PC-9 (cell line): Measurements from ENCODE around the gene SIK3. TPM values are rescaled to one million over a fixed set of nuclear protein-coding genes. Genes with fewer than 3 reads are reported as not detected.

Experiments
- Bru-seq: library from RNA; stranded (reverse); fragments of 400-500 nt; gene quantifications from one replicate; lab custom pipeline; 2021; lab: Mats Ljungman, UMichigan
- BruChase-seq, 2 experiments: library from RNA; stranded (reverse); fragments of 400-500 nt; gene quantifications; one replicate each; lab custom pipeline; 2021; lab: Mats Ljungman, UMichigan
- BruUV-seq: library from RNA; stranded (reverse); fragments of 400-500 nt; replicated peaks from 2 replicates; lab custom pipeline; 2021; lab: Mats Ljungman, UMichigan
- CTCF ChIA-PET: fragments of 300-600 bp; sonication (Branson Sonifier 250); formaldehyde crosslinking; loops from one replicate; lab custom pipeline; 2022; ENCODE audit warnings: antibody characterized with exemption; lab: Charles Lee
- POLR2A ChIA-PET: fragments of 300-600 bp; sonication (Branson Sonifier 250); formaldehyde crosslinking; loops from one replicate; lab custom pipeline; 2022; ENCODE audit warnings: antibody characterized with exemption; ENCODE audit not compliant: unreplicated experiment; lab: Charles Lee
- DNase-seq, 2 experiments: peaks; one replicate each; pipeline versions ENCODE4 v3.0.0 to v3.0.0-alpha.2; 2015 to 2022; ENCODE audit warnings: mixed read lengths in 1 of 2
- H2AFZ ChIP-seq: fragments of 200-600 bp; sonication (generic); 2 replicates; pipeline ENCODE4 v1.8.1; 2017; ENCODE audit warnings: antibody characterized with exemption
- H3F3A ChIP-seq: fragments of 200-600 bp; sonication (generic); 2 replicates; pipeline ENCODE4 v1.8.1; 2017; ENCODE audit warnings: antibody characterized with exemption, mild to moderate bottlenecking, low read depth; ENCODE audit not compliant: insufficient read depth
- H3K27ac ChIP-seq: fragments of 200-600 bp; sonication (generic); 2 replicates; pipeline ENCODE4 v1.6.1; 2016; ENCODE audit warnings: mixed run types
- H3K27me3 ChIP-seq: fragments of 200-600 bp; sonication (generic); 2 replicates; pipeline ENCODE4 v1.6.1; 2016; ENCODE audit warnings: low read depth, mixed run types; ENCODE audit not compliant: insufficient read depth
- H3K36me3 ChIP-seq: fragments of 200-600 bp; sonication (generic); 2 replicates; pipeline ENCODE4 v1.6.1; 2016; ENCODE audit warnings: low read depth, mixed run types
- H3K4me1 ChIP-seq: fragments of 200-600 bp; sonication (generic); replicated peaks from 2 replicates; pipeline ENCODE4 v1.6.1; 2016; ENCODE audit warnings: mixed run types; ENCODE audit not compliant: insufficient read depth
- H3K4me2 ChIP-seq: fragments of 200-600 bp; sonication (generic); 2 replicates; pipeline ENCODE4 v1.6.1; 2017; ENCODE audit warnings: mixed run types
- H3K4me3 ChIP-seq: fragments of 200-600 bp; sonication (generic); 2 replicates; pipeline ENCODE4 v1.6.1; 2016; ENCODE audit warnings: mixed run types
- H3K79me2 ChIP-seq: fragments of 200-600 bp; sonication (generic); 2 replicates; pipeline ENCODE4 v1.6.1; 2017; ENCODE audit warnings: low read depth, mixed run types
- H3K9me2 ChIP-seq: fragments of 200-600 bp; sonication (generic); 2 replicates; pipeline ENCODE4 v1.8.1; 2017; ENCODE audit warnings: mild to moderate bottlenecking; ENCODE audit not compliant: insufficient read depth
- H3K9me3 ChIP-seq: fragments of 200-600 bp; sonication (generic); 2 replicates; pipeline ENCODE4 v1.8.1; 2016; ENCODE audit warnings: low read depth; ENCODE audit not compliant: insufficient read depth
- H4K20me1 ChIP-seq: fragments of 200-600 bp; sonication (generic); 2 replicates; pipeline ENCODE4 v1.8.1; 2017; ENCODE audit not compliant: insufficient read depth
- CTCF ChIP-seq: fragments of 200-600 bp; sonication (generic); conservative IDR thresholded peaks from 2 replicates; pipeline ENCODE4 v1.6.1; 2017; ENCODE audit warnings: mixed run types, antibody characterized with exemption, mild to moderate bottlenecking, moderate library complexity
- EZH2 ChIP-seq: fragments of 200-600 bp; sonication (generic); IDR thresholded peaks from 2 replicates; pipeline ENCODE4 v1.8.0; 2017; ENCODE audit warnings: antibody characterized with exemption, low read depth
- intact Hi-C: fragments of 100-400 bp; cut with micrococcal nuclease; formaldehyde crosslinking; loops from one replicate; pipeline ENCODE4 v1.10.0; 2022; ENCODE audit not compliant: unreplicated experiment
- long read RNA-seq: library from polyadenylated mRNA; stranded (forward); transcript quantifications from one replicate; pipeline ENCODE4 v2.0.0, GENCODE V29; 2022
- total RNA-seq: library from RNA; stranded (reverse); gene quantifications from 2 replicates; pipeline ENCODE4 v1.2.3, GENCODE V29; 2021

The SIK3 gene
- total RNA-seq, result 28.6 and 30.2 TPM in 2 replicates
- percentile 90 among the genes with signal in this experiment for Bru-seq, nascent RNA
- BruChase-seq, experiment 1, labeled RNA remaining after a 2-hour chase, result percentile 93 among the genes with signal in this experiment
- percentile 74 among the genes with signal in this experiment for BruChase-seq, experiment 2, labeled RNA remaining after a 6-hour chase
- long read RNA-seq, full-length matches to known transcripts, result 2 of 23 reads
- long read RNA-seq, partial matches to known transcripts, result 10 of 23 reads
- long read RNA-seq, other reads (novel, unspliced or antisense), result 11 of 23 reads

GRCh38 chr11:117098269-117099232, at the start of gene SIK3:
SIK3 (minus strand) TSS chr11:117098428; CDS start chr11:117098415, 13 bp downstream.
- peaks cover 41% of the 10 kb centered on the region for H3K4me1 ChIP-seq
- BruUV-seq, result TSS peak; percentile 93
- H3K79me2 ChIP-seq, result peaks cover 45% of the 10 kb centered on the region
- H3K9me3 ChIP-seq, result no peaks in the 10 kb centered on the region
- peak within 1 kb of the TSS; percentile 73 for H3K27ac ChIP-seq
- TF ChIP-seq CTCF, result peak; percentile 68
- TF ChIP-seq EZH2, result no peak
- peak within 1 kb of the TSS; percentile 97 for H2AFZ ChIP-seq
- H3K27me3 ChIP-seq, result no peaks in the 10 kb centered on the region
- intact Hi-C loops, result loop anchor here (1.0 to 10.0 kb wide), 4 partner anchors 71 to 308 kb away; partner anchors contain the start of gene APOA5
- CTCF ChIA-PET, result interaction anchor here (0.6 to 0.9 kb wide), 3 partner anchors 151 to 218 kb away, joined by 3 to 9 read pairs (median 3); no protein-coding TSS in a partner anchor
- H3K9me2 ChIP-seq, result no peaks in the 10 kb centered on the region
- peak; percentile 82 to 90 for DNase-seq
- H3K4me3 ChIP-seq, result peak within 1 kb of the TSS; percentile 85
- peaks cover 24% of the 10 kb centered on the region; the same call in 1 of the 2 replicates for H3F3A ChIP-seq
- no peaks in the 10 kb centered on the region for H3K36me3 ChIP-seq
- peak within 1 kb of the TSS; percentile 91 for H3K4me2 ChIP-seq
- peaks cover 30% of the 10 kb centered on the region for H4K20me1 ChIP-seq
- POLR2A ChIA-PET, result interaction anchor here (0.6 to 0.8 kb wide), 7 partner anchors 8 to 308 kb away, joined by 3 to 5 read pairs (median 3); no protein-coding TSS in a partner anchor

DNA sequence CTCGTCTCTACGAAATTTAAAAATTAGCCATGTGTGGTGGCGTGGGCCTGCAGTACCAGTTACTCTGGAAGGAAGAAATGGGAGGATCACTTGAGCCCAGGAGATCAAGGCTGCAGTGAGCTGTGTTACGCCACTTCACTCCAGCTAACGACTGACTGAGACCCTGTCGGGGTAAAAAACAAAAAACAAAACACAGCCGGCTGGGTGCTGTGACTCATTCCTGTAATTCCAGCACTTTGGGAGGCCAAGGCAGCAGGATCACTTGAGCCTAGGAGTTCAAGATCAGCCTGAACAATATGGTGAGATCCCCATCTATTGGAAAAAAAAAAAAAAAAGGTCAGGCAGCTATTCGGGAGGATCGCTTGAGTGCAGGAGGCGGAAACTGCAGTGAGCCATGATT, 48.3 kb upstream of the SIK3 start:
- Histone ChIP-seq H4K20me1 (peaks cover 69% of the 10 kb centered on the region), H3F3A (peaks cover 27% of the 10 kb centered on the region), H3K4me3 (no peak overlapping the region), H3K9me2 (no peaks in the 10 kb centered on the region), H3K36me3 (peaks cover 33% of the 10 kb centered on the region), H3K27ac (no peak overlapping the region), H3K27me3 (no peaks in the 10 kb centered on the region), H2AFZ (no peak overlapping the region), H3K79me2 (peaks cover 73% of the 10 kb centered on the region), H3K4me2 (peak overlapping the region; percentile 86; the same call in 1 of the 2 replicates), H3K9me3 (no peaks in the 10 kb centered on the region), H3K4me1 (peaks cover 13% of the 10 kb centered on the region)
- intact Hi-C loops, result no loop called here
- no peak for DNase-seq
- no TSS peak for BruUV-seq
- ChIA-PET POLR2A (interaction anchor here (0.6 kb wide), 1 partner anchor 28 kb away, joined by 4 read pairs; no protein-coding TSS in a partner anchor), CTCF (interaction anchor here (0.8 kb wide), 1 partner anchor 40 kb away, joined by 13 read pairs; no protein-coding TSS in a partner anchor)
- TF ChIP-seq CTCF (no peak), EZH2 (no peak)
